Measurements from ENCODE around the gene CLEC16A.

Gene CLEC16A

GRCh38 chr16:10995565-10995964, 51.2 kb downstream of the CLEC16A start:
- Histone ChIP-seq H3K9me3 (ENCODE audit: insufficient read depth, low read depth, low read length) (no peaks in the 10 kb centered on the region), H3K36me3 (ENCODE audit: insufficient read depth, low read length) (peaks cover 6% of the 10 kb centered on the region; the same call in 1 of the 2 replicates), H3K9ac (ENCODE audit: low read depth, low read length) (no peak overlapping the region), H3K4me3 (ENCODE audit: low read length) (no peak overlapping the region), H3K27ac (ENCODE audit: low read depth, low read length) (no peak overlapping the region), H3K4me1 (ENCODE audit: insufficient read depth, low read length) (peaks cover 11% of the 10 kb centered on the region; the same call in 1 of the 2 replicates), H3K27me3 (ENCODE audit: insufficient read depth, low read length) (no peaks in the 10 kb centered on the region)
- WGBS: 89% methylated on average over 5 of the region's 5 CpGs

- 100% methylated on average over 4 of the region's 4 CpGs for WGBS
- no peak overlapping the region for H3K27ac ChIP-seq (ENCODE audit: low read depth, low read length)
- H3K27me3 ChIP-seq (ENCODE audit: insufficient read depth, low read length): no peaks in the 10 kb centered on the region
- H3K9ac ChIP-seq (ENCODE audit: low read depth, low read length): no peak overlapping the region
- H3K4me1 ChIP-seq (ENCODE audit: insufficient read depth, low read length): peaks cover 6% of the 10 kb centered on the region; the same call in 1 of the 2 replicates
- peaks cover 6% of the 10 kb centered on the region; the same call in 1 of the 2 replicates for H3K36me3 ChIP-seq (ENCODE audit: insufficient read depth, low read length)
- H3K9me3 ChIP-seq (ENCODE audit: insufficient read depth, low read depth, low read length): no peaks in the 10 kb centered on the region
- H3K4me3 ChIP-seq (ENCODE audit: low read length): no peak overlapping the region
Measured at GRCh38 chr16:10997485-10997884, 53.1 kb downstream of the CLEC16A start.

GRCh38 chr16:10999300-10999699, 54.9 kb downstream of the CLEC16A start:
- H3K4me1 ChIP-seq (ENCODE audit: insufficient read depth, low read length): no peaks in the 10 kb centered on the region
- H3K36me3 ChIP-seq (ENCODE audit: insufficient read depth, low read length): peaks cover 5% of the 10 kb centered on the region; the same call in 1 of the 2 replicates
- no peak overlapping the region for H3K9ac ChIP-seq (ENCODE audit: low read depth, low read length)
- H3K4me3 ChIP-seq (ENCODE audit: low read length): no peak overlapping the region
- WGBS: 96% methylated on average over 2 of the region's 3 CpGs
- no peak overlapping the region for H3K27ac ChIP-seq (ENCODE audit: low read depth, low read length)
- H3K27me3 ChIP-seq (ENCODE audit: insufficient read depth, low read length): no peaks in the 10 kb centered on the region
- H3K9me3 ChIP-seq (ENCODE audit: insufficient read depth, low read depth, low read length): no peaks in the 10 kb centered on the region

GRCh38 chr16:11001611-11002010, 57.2 kb downstream of the CLEC16A start:
- no peak overlapping the region for H3K4me3 ChIP-seq (ENCODE audit: low read length)
- no peaks in the 10 kb centered on the region for H3K27me3 ChIP-seq (ENCODE audit: insufficient read depth, low read length)
- H3K36me3 ChIP-seq (ENCODE audit: insufficient read depth, low read length): peaks cover 4% of the 10 kb centered on the region; the same call in 1 of the 2 replicates
- H3K27ac ChIP-seq (ENCODE audit: low read depth, low read length): no peak overlapping the region
- WGBS: 92% methylated on average over 7 of the region's 7 CpGs
- H3K9ac ChIP-seq (ENCODE audit: low read depth, low read length): no peak overlapping the region
- H3K4me1 ChIP-seq (ENCODE audit: insufficient read depth, low read length): no peaks in the 10 kb centered on the region
- no peaks in the 10 kb centered on the region for H3K9me3 ChIP-seq (ENCODE audit: insufficient read depth, low read depth, low read length)

GRCh38 chr16:11003141-11003540, 58.8 kb downstream of the CLEC16A start:
- Histone ChIP-seq H3K27me3 (ENCODE audit: insufficient read depth, low read length) (no peaks in the 10 kb centered on the region), H3K36me3 (ENCODE audit: insufficient read depth, low read length) (peaks cover 4% of the 10 kb centered on the region; the same call in 1 of the 2 replicates), H3K9me3 (ENCODE audit: insufficient read depth, low read depth, low read length) (no peaks in the 10 kb centered on the region), H3K4me3 (ENCODE audit: low read length) (no peak overlapping the region), H3K27ac (ENCODE audit: low read depth, low read length) (no peak overlapping the region), H3K4me1 (ENCODE audit: insufficient read depth, low read length) (peaks cover 9% of the 10 kb centered on the region), H3K9ac (ENCODE audit: low read depth, low read length) (no peak overlapping the region)
- WGBS: 94% methylated on average over 16 of the region's 16 CpGs

GRCh38 chr16:11004351-11004750, 60.0 kb downstream of the CLEC16A start:
- Histone ChIP-seq H3K4me3 (ENCODE audit: low read length) (no peak overlapping the region), H3K4me1 (ENCODE audit: insufficient read depth, low read length) (peaks cover 11% of the 10 kb centered on the region), H3K36me3 (ENCODE audit: insufficient read depth, low read length) (peaks cover 4% of the 10 kb centered on the region; the same call in 1 of the 2 replicates), H3K9me3 (ENCODE audit: insufficient read depth, low read depth, low read length) (no peaks in the 10 kb centered on the region), H3K27ac (ENCODE audit: low read depth, low read length) (no peak overlapping the region), H3K27me3 (ENCODE audit: insufficient read depth, low read length) (no peaks in the 10 kb centered on the region), H3K9ac (ENCODE audit: low read depth, low read length) (no peak overlapping the region)
- 87% methylated on average over 4 of the region's 4 CpGs for WGBS

GRCh38 chr16:11004973-11005610, 60.7 kb downstream of the CLEC16A start:
- no peak overlapping the region for H3K4me3 ChIP-seq (ENCODE audit: low read length)

GRCh38 chr16:11005611-11005975, 61.2 kb downstream of the CLEC16A start:
- Histone ChIP-seq H3K27me3 (ENCODE audit: insufficient read depth, low read length) (no peaks in the 10 kb centered on the region), H3K9ac (ENCODE audit: low read depth, low read length) (no peak overlapping the region), H3K9me3 (ENCODE audit: insufficient read depth, low read depth, low read length) (no peaks in the 10 kb centered on the region), H3K27ac (ENCODE audit: low read depth, low read length) (no peak overlapping the region), H3K36me3 (ENCODE audit: insufficient read depth, low read length) (peaks cover 4% of the 10 kb centered on the region; the same call in 1 of the 2 replicates), H3K4me3 (ENCODE audit: low read length) (no peak overlapping the region), H3K4me1 (ENCODE audit: insufficient read depth, low read length) (peaks cover 11% of the 10 kb centered on the region)
- WGBS: 82% methylated on average over 4 of the region's 4 CpGs

More at GRCh38 chr16:11004973-11005610, 60.7 kb downstream of the CLEC16A start:
- peaks cover 4% of the 10 kb centered on the region; the same call in 1 of the 2 replicates for H3K36me3 ChIP-seq (ENCODE audit: insufficient read depth, low read length)
- H3K4me1 ChIP-seq (ENCODE audit: insufficient read depth, low read length): peaks cover 11% of the 10 kb centered on the region
- no peaks in the 10 kb centered on the region for H3K9me3 ChIP-seq (ENCODE audit: insufficient read depth, low read depth, low read length)
- no peak overlapping the region for H3K9ac ChIP-seq (ENCODE audit: low read depth, low read length)
- 71% methylated on average over 5 of the region's 5 CpGs for WGBS
- H3K27me3 ChIP-seq (ENCODE audit: insufficient read depth, low read length): no peaks in the 10 kb centered on the region
- no peak overlapping the region for H3K27ac ChIP-seq (ENCODE audit: low read depth, low read length)

GRCh38 chr16:11006656-11007055, 62.3 kb downstream of the CLEC16A start:
- Histone ChIP-seq H3K4me1 (ENCODE audit: insufficient read depth, low read length) (peaks cover 11% of the 10 kb centered on the region), H3K27me3 (ENCODE audit: insufficient read depth, low read length) (no peaks in the 10 kb centered on the region), H3K36me3 (ENCODE audit: insufficient read depth, low read length) (peaks cover 8% of the 10 kb centered on the region; the same call in 1 of the 2 replicates), H3K27ac (ENCODE audit: low read depth, low read length) (no peak overlapping the region), H3K9ac (ENCODE audit: low read depth, low read length) (no peak overlapping the region), H3K9me3 (ENCODE audit: insufficient read depth, low read depth, low read length) (no peaks in the 10 kb centered on the region), H3K4me3 (ENCODE audit: low read length) (no peak overlapping the region)
- 90% methylated on average over 2 of the region's 2 CpGs for WGBS

GRCh38 chr16:11007714-11008280, 63.4 kb downstream of the CLEC16A start:
- H3K9ac ChIP-seq (ENCODE audit: low read depth, low read length): no peak overlapping the region
- peaks cover 8% of the 10 kb centered on the region; the same call in 1 of the 2 replicates for H3K36me3 ChIP-seq (ENCODE audit: insufficient read depth, low read length)
- WGBS: 49% methylated on average over 7 of the region's 7 CpGs
- H3K4me3 ChIP-seq (ENCODE audit: low read length): no peak overlapping the region
- no peaks in the 10 kb centered on the region for H3K27me3 ChIP-seq (ENCODE audit: insufficient read depth, low read length)
- no peaks in the 10 kb centered on the region for H3K9me3 ChIP-seq (ENCODE audit: insufficient read depth, low read depth, low read length)
- H3K4me1 ChIP-seq (ENCODE audit: insufficient read depth, low read length): peaks cover 11% of the 10 kb centered on the region
- H3K27ac ChIP-seq (ENCODE audit: low read depth, low read length): no peak overlapping the region

- WGBS: 79% methylated on average over 7 of the region's 8 CpGs
- Histone ChIP-seq H3K27me3 (ENCODE audit: insufficient read depth, low read length) (no peaks in the 10 kb centered on the region), H3K9ac (ENCODE audit: low read depth, low read length) (no peak overlapping the region), H3K4me1 (ENCODE audit: insufficient read depth, low read length) (peaks cover 11% of the 10 kb centered on the region), H3K27ac (ENCODE audit: low read depth, low read length) (no peak overlapping the region), H3K9me3 (ENCODE audit: insufficient read depth, low read depth, low read length) (no peaks in the 10 kb centered on the region), H3K36me3 (ENCODE audit: insufficient read depth, low read length) (0 out of 2 replicates have a peak, but pooled peaks cover 4% of the 10 kb centered on the region), H3K4me3 (ENCODE audit: low read length) (no peak overlapping the region)
Measured at GRCh38 chr16:11009027-11009755, 64.8 kb downstream of the CLEC16A start.

All from HUES64 (cell line).